ENCODE results near the gene KEAP1.

Gene KEAP1

DNA sequence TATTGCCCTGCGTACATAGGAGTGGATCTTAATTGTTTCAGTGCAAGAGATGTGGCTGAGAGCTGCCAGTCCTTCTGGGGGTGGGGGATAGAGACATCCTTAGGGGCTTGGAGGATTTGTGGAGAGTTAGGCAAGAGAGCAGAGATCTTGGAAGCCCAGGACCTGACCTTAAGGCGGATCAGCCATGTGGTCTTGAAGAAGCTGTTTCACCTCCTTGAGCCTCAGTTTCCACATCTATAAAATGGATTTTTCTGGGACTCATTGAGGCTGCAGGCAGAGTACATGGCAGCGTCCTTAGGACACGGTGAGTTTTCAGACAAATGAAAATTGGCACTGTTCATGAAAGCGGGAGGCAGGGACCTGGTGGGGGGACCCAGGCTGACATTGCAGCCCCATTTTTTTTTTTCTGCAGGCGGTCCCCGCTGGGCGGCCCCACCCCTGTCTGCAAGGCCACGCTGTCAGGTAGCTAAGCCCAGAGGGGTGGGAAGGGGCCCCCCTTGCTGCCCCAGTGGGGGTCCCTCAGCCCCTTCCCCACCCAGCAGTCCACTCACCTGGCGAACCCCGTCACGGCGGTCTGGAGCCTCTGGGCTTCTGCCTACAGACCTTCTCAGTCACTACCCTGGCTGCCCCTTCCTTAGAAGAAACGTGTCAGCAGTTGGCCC lies 52.8 kb downstream of the KEAP1 start:
- no peak for DNase-seq (ENCODE audit: low spot score)

DNA sequence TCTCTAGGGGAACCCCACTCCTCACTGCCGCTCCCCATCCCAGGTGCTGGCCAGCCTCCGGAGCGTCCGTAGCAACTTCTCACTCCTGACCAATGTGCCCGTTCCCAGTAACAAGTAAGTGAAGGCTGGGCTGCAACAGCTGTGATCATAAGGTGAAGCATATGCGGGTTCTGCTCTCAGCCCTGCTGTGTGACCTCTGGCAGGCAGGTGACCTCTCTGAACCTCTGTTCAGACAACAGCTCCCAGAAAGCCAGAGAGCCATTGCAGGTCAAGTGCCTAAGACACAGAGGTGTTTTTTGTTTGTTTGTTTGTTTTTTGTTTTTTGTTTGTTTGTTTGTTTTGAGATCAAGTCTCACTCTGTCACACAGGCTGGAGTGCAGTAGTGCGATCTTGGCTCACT lies 54.1 kb downstream of the KEAP1 start:
- no peak for DNase-seq (ENCODE audit: low spot score)

- DNase-seq (ENCODE audit: low spot score): no peak
Measured at GRCh38 chr19:10442698-10443097, 60.5 kb downstream of the KEAP1 start.

- DNase-seq (ENCODE audit: low spot score): no peak
Measured at GRCh38 chr19:10439588-10439987, 63.6 kb downstream of the KEAP1 start.
